Mesothelial cell of epicardium (in vitro differentiated cells): ENCODE results near the gene SH3D19. TPM values are rescaled to one million over a fixed set of nuclear protein-coding genes. Genes with fewer than 3 reads are reported as not detected.

ENCODE experiments used
- DNase-seq, 2 experiments: peaks; one replicate each; pipeline ENCODE4 v3.0.0; 2021; ENCODE audit warnings: low spot score in 2 of 2; ENCODE audit not compliant: unreplicated experiment in 2 of 2
- H3K27ac Mint-ChIP-seq: 2 replicates; pipeline ENCODE4 v1.8.0; 2021; ENCODE audit warnings: mixed read lengths
- H3K27me3 Mint-ChIP-seq: 2 replicates; pipeline ENCODE4 v1.8.0; 2021; ENCODE audit warnings: low read depth, mixed read lengths
- H3K36me3 Mint-ChIP-seq: 2 replicates; pipeline ENCODE4 v1.8.0; 2021; ENCODE audit warnings: mixed read lengths
- H3K4me1 Mint-ChIP-seq: 2 replicates; pipeline ENCODE4 v1.8.0; 2021; ENCODE audit warnings: mixed read lengths
- H3K4me3 Mint-ChIP-seq: 2 replicates; pipeline ENCODE4 v1.8.0; 2021; ENCODE audit warnings: mild to moderate bottlenecking, moderate library complexity, mixed read lengths
- H3K9me3 Mint-ChIP-seq: 2 replicates; pipeline ENCODE4 v1.8.0; 2021; ENCODE audit warnings: mixed read lengths
- CTCF ChIP-seq: fragments of 200-600 bp; sonication (generic); IDR thresholded peaks from one replicate; pipeline ENCODE4 v1.5.0; 2021; ENCODE audit warnings: antibody characterized with exemption; ENCODE audit not compliant: unreplicated experiment
- total RNA-seq: library from RNA; stranded (reverse); gene quantifications from 3 replicates; pipeline ENCODE4 v1.2.1, GENCODE V29; 2021

The SH3D19 gene
- total RNA-seq, 1 donor from 2014 or later: 39.3 TPM

- Mint-ChIP-seq H3K4me3 (peak overlapping the region; percentile 2), H3K9me3 (peaks cover 6% of the 10 kb centered on the region), H3K4me1 (peaks cover 35% of the 10 kb centered on the region)
These were observed 98.2 kb downstream of the SH3D19 start for GRCh38 chr4:151227172-151227571.

GRCh38 chr4:151226004-151226932 lies 99.1 kb downstream of the SH3D19 start:
- no peak for TF ChIP-seq CTCF
- Mint-ChIP-seq H3K27me3 (no peaks in the 10 kb centered on the region), H3K4me3 (peak overlapping the region; percentile 4), H3K36me3 (peaks cover 12% of the 10 kb centered on the region), H3K27ac (peak overlapping the region; percentile 62), H3K9me3 (peaks cover 6% of the 10 kb centered on the region), H3K4me1 (peaks cover 31% of the 10 kb centered on the region)
- DNase-seq: no peak

More at GRCh38 chr4:151227172-151227571, 98.2 kb downstream of the SH3D19 start:
- H3K27me3 Mint-ChIP-seq: no peaks in the 10 kb centered on the region
- no peak for TF ChIP-seq CTCF
- DNase-seq: no peak
- H3K27ac Mint-ChIP-seq: peak overlapping the region; percentile 82
- peaks cover 12% of the 10 kb centered on the region for H3K36me3 Mint-ChIP-seq

GRCh38 chr4:151223465-151223864 lies 101.9 kb downstream of the SH3D19 start:
- Mint-ChIP-seq H3K4me1 (peaks cover 41% of the 10 kb centered on the region), H3K4me3 (no peak overlapping the region), H3K27me3 (no peaks in the 10 kb centered on the region), H3K27ac (no peak overlapping the region), H3K9me3 (no peaks in the 10 kb centered on the region), H3K36me3 (peaks cover 10% of the 10 kb centered on the region)
- TF ChIP-seq CTCF: no peak
- no peak for DNase-seq

- H3K4me1 Mint-ChIP-seq: peaks cover 23% of the 10 kb centered on the region
- no peak overlapping the region for H3K4me3 Mint-ChIP-seq
- DNase-seq: no peak
- H3K9me3 Mint-ChIP-seq: no peaks in the 10 kb centered on the region
- H3K27ac Mint-ChIP-seq: no peak overlapping the region
- peaks cover 15% of the 10 kb centered on the region for H3K36me3 Mint-ChIP-seq
- TF ChIP-seq CTCF: no peak
- H3K27me3 Mint-ChIP-seq: no peaks in the 10 kb centered on the region
These were observed 105.5 kb downstream of the SH3D19 start for GRCh38 chr4:151219948-151220347.

GRCh38 chr4:151219091-151219490 lies 106.3 kb downstream of the SH3D19 start:
- no peak for TF ChIP-seq CTCF
- peaks cover 23% of the 10 kb centered on the region for H3K4me1 Mint-ChIP-seq
- H3K36me3 Mint-ChIP-seq: peaks cover 13% of the 10 kb centered on the region
- no peaks in the 10 kb centered on the region for H3K9me3 Mint-ChIP-seq
- DNase-seq: no peak
- H3K4me3 Mint-ChIP-seq: no peak overlapping the region
- H3K27ac Mint-ChIP-seq: no peak overlapping the region
- H3K27me3 Mint-ChIP-seq: no peaks in the 10 kb centered on the region
